Heart left ventricle (tissue), 13 donors: Measurements from ENCODE around the gene PI4K2A.

Experiments
- POLR2A ChIP-seq, 2 donors: fragments of 450-650 bp; IDR thresholded peaks; one replicate each; pipeline ENCODE4 v1.6.1; 2017; ENCODE audit warnings: antibody characterized with exemption in 2 of 2, mild to moderate bottlenecking in 2 of 2, moderate library complexity in 2 of 2
- TF ChIP-seq, protein P1 (sequence below), 12 donors: fragments of 200-600 bp; sonication (generic) in 4 of 12; IDR thresholded peaks; one replicate each; pipeline versions ENCODE4 v1.5.0 to v1.8.0; 2018 to 2022; ENCODE audit warnings: antibody characterized with exemption in 12 of 12, mild to moderate bottlenecking in 5 of 12
- donor health status: ischemic (EF 13 %, LVEDD 7.1; RV severe dilation, severe dysfunction).
- donor health status: DM: no; HTN: yes; CAD: no.
- donor health status: DM: no; HTN: no; CAD: no.
- donor health status: ischemic (EF 25% LVEDD 6.9; RV normal size, moderate dysfunction).
- donor health status: ischemic (EF 25% LVEDD 5.7; RV mildly dilated, moderate dysfunction).
- donor health status: ischemic (EF 35%, LVEDD 5.7; RV mildly dilated, moderate dysfunction).
- donor health status: nonischemic (EF 11% LVEDD 7.7; RV severe dilation, severe dysfunction).
- donor health status: DM: yes; HTN: yes; CAD: no.
- donor health status: PGD.
- donor health status: ischemic (EF 29% LVEDD 5.4; RV normal size, mild dysfunction).
- donor health status: nonischemic (EF 23%, LVEDD 6.1; RV moderate dilation, normal function).

DNA sequence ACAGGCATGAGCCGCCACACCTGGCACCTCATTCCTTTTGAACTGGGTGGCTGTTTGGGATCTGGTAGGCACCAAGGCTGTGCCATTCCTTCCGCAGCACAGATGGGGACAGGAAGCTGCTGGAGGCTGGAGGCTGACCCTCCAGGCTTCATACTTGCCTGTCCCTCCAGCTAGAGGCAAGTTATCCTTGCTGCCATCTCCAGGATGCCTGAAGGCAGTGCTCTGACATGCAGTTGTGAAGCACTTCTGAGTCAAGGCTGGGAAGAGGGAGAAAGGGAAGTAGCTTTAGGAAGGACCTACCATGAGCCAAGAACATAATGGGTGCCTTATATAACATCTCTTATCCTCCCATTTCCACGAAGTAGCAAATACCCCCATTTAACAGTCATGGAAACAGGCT, 82.5 kb downstream of the PI4K2A start:
- TF ChIP-seq, protein P1, sequence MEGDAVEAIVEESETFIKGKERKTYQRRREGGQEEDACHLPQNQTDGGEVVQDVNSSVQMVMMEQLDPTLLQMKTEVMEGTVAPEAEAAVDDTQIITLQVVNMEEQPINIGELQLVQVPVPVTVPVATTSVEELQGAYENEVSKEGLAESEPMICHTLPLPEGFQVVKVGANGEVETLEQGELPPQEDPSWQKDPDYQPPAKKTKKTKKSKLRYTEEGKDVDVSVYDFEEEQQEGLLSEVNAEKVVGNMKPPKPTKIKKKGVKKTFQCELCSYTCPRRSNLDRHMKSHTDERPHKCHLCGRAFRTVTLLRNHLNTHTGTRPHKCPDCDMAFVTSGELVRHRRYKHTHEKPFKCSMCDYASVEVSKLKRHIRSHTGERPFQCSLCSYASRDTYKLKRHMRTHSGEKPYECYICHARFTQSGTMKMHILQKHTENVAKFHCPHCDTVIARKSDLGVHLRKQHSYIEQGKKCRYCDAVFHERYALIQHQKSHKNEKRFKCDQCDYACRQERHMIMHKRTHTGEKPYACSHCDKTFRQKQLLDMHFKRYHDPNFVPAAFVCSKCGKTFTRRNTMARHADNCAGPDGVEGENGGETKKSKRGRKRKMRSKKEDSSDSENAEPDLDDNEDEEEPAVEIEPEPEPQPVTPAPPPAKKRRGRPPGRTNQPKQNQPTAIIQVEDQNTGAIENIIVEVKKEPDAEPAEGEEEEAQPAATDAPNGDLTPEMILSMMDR (IDR thresholded peaks at IDR 0.05) = no peak
- TF ChIP-seq POLR2A (IDR thresholded peaks at IDR 0.05) = no peak
